GM19438 (cell line): Measurements from ENCODE around the gene SPNS2.

ENCODE experiments used
- ATAC-seq: cut with Tn5 transposase; IDR thresholded peaks from one replicate; pipeline ENCODE4 v1.9.1; 2021; ENCODE audit warnings: low read depth; ENCODE audit not compliant: unreplicated experiment

The SPNS2 gene

GRCh38 chr17:4584101-4584916 is 85.6 kb downstream of the SPNS2 start, which contains the start of gene SMTNL2:
Gene SMTNL2 (plus strand): TSS chr17:4584529. CDS start chr17:4584606, 77 bp downstream.
- no peak for ATAC-seq

- no peak for ATAC-seq
Measured at GRCh38 chr17:4584917-4585637, 86.4 kb downstream of the SPNS2 start.

GRCh38 chr17:4585638-4585994 is 86.9 kb downstream of the SPNS2 start:
- ATAC-seq, result no peak

- no peak for ATAC-seq
Measured at GRCh38 chr17:4586043-4586442, 87.4 kb downstream of the SPNS2 start.

GRCh38 chr17:4587195-4587594 is 88.5 kb downstream of the SPNS2 start:
- ATAC-seq, result no peak

- ATAC-seq, result no peak
Measured at GRCh38 chr17:4587803-4588202, 89.1 kb downstream of the SPNS2 start.

- no peak for ATAC-seq
Measured at GRCh38 chr17:4588391-4588790, 89.7 kb downstream of the SPNS2 start.
